Tibial nerve (tissue), 4 donors: ENCODE data around the gene WDR18.

ENCODE experiments used
- CTCF ChIP-seq, 5 experiments: fragments of 200-600 bp in 3 of 5; fragments of 450-650 bp in 2 of 5; sonication (generic) in 3 of 5; IDR thresholded peaks; one replicate each; pipeline ENCODE4 v1.5.1; 2016 to 2019; ENCODE audit warnings: antibody characterized with exemption in 5 of 5, mild to moderate bottlenecking in 3 of 5, moderate library complexity in 2 of 5
- EP300 ChIP-seq, 2 donors: sonication (generic); formaldehyde crosslinking; IDR thresholded peaks; one replicate each; pipeline ENCODE4 v1.6.1; 2017; ENCODE audit warnings: antibody characterized with exemption in 2 of 2, mild to moderate bottlenecking in 1 of 2
- POLR2A ChIP-seq, 2 donors: fragments of 450-650 bp; IDR thresholded peaks; one replicate each; pipeline ENCODE4 v1.6.1; 2017; ENCODE audit warnings: antibody characterized with exemption in 2 of 2, mild to moderate bottlenecking in 2 of 2, moderate library complexity in 2 of 2

DNA sequence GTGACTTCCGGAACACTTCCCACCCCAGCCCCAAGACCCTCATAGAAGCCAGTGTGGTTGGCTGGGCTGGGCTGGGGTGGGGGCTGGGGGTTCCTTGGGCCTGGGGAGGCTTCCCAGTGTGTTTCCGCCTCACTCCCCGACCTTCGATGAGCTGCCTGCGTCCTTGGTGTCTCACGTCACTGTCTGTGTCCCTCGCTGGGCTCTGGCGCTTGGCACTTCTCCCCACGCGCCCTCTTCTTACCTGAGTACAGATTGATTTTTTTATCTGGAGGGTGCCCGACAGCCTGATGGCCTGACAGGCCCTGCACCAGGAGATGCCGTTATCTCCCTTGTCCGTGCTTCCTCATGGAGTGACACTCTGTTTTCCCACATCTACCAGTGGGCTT, 8.5 kb downstream of the WDR18 start:
- TF ChIP-seq CTCF (IDR thresholded peaks at IDR 0.05) (no peak), EP300 (IDR thresholded peaks at IDR 0.05) (no peak), POLR2A (IDR thresholded peaks at IDR 0.05) (no peak)
